ENCODE results near the gene FRMD4A. TPM values are rescaled to one million over a fixed set of nuclear protein-coding genes. Genes with fewer than 3 reads are reported as not detected.
A peak's percentile ranks its signal among the peaks of the same experiment; 100 is the strongest.

FRMD4A gene
- total RNA-seq, 6 donors from 2014 or later = 22.3 to 114 (median 52.3) TPM

DNA sequence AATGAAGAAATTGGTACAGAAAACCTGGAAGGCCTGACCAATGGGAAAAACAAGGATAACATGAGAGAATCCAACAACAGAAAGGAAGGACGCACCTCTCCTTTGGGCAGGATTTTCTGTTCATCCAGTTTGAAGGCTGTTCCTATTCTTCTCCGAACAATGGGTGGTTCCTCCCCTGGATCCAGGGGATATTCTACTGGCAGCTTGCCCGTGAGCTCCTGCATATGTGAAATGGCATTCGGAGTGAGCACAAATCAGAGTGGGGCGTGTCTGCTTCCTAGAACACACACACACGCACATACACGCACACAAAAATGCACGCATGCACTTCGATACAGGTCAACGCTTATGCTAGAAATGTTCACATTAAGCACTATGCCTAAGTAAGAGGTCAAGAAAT is 660.4 kb downstream of the FRMD4A start:
- no peak overlapping the region for H3K27ac ChIP-seq

DNA sequence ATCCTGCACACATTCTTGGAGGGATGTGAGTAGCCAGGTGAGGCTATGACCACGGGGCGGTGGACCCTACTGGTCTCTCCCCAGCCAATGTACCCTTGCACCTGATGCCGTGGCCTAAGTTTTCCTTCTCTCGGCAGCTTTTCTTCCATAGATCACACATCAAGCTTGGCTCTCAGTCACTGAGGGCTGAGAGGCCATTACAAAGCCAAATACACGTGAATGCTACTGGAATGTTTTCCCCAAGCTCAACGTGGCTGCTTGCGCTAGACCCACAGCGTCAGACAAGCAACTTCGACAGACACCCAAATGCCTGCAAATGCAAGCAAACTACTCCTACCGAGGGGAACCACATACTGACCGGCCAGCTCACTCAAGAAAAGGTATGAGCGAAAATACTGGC is 660.8 kb downstream of the FRMD4A start:
- 85 to 88% methylated on average over 12 of the region's 12 CpGs for WGBS, 2 donors
- H3K4me1 ChIP-seq = peaks cover 0 to 7% (median 3%) of the 10 kb centered on the region in 4 donors
- no peaks in the 10 kb centered on the region for H3K27me3 ChIP-seq
- no peak for ATAC-seq (ENCODE audit: low FRiP score in 2 of 2)
- no peak overlapping the region for H3K4me3 ChIP-seq
- no peak for DNase-seq
- TF ChIP-seq POLR2AphosphoS5 (IDR thresholded peaks at IDR 0.05) (no peak), EP300 (IDR thresholded peaks at IDR 0.05) (no peak), POLR2A (IDR thresholded peaks at IDR 0.05) (no peak), CTCF (IDR thresholded peaks at IDR 0.05) (no peak)
- no peaks in the 10 kb centered on the region for H3K9me3 ChIP-seq
- H3K27ac ChIP-seq = peak overlapping the region in 2 of 4 donors; percentile 2 to 47
- peaks cover 0 to 56% (median 31%) of the 10 kb centered on the region in 4 donors for H3K36me3 ChIP-seq

More for the DNA sequence above, 660.4 kb downstream of the FRMD4A start:
- H3K4me3 ChIP-seq = no peak overlapping the region
- peaks cover 0 to 7% (median 3%) of the 10 kb centered on the region in 4 donors for H3K4me1 ChIP-seq
- peaks cover 0 to 53% (median 29%) of the 10 kb centered on the region in 4 donors for H3K36me3 ChIP-seq
- ATAC-seq (ENCODE audit: low FRiP score in 2 of 2) = no peak
- no peaks in the 10 kb centered on the region for H3K9me3 ChIP-seq
- no peak for DNase-seq
- WGBS, 2 donors = 70 to 81% methylated on average over 10 of the region's 10 CpGs
- H3K27me3 ChIP-seq = no peaks in the 10 kb centered on the region
- TF ChIP-seq POLR2A (IDR thresholded peaks at IDR 0.05) (no peak), POLR2AphosphoS5 (IDR thresholded peaks at IDR 0.05) (peak in 1 of 2 donors; percentile 10), CTCF (IDR thresholded peaks at IDR 0.05) (no peak), EP300 (IDR thresholded peaks at IDR 0.05) (peak in 1 of 4 donors; percentile 69)

GRCh38 chr10:13669182-13669855 is 661.4 kb downstream of the FRMD4A start:
- ATAC-seq (ENCODE audit: low FRiP score in 2 of 2) (no peak), DNase-seq (no peak)
- H3K4me1 ChIP-seq = peaks cover 0 to 7% (median 3%) of the 10 kb centered on the region in 4 donors
- peaks cover 0 to 53% (median 33%) of the 10 kb centered on the region in 4 donors for H3K36me3 ChIP-seq
- TF ChIP-seq POLR2A (IDR thresholded peaks at IDR 0.05) = no peak
- no peak for TF ChIP-seq POLR2AphosphoS5 (IDR thresholded peaks at IDR 0.05)
- no peak for TF ChIP-seq CTCF (IDR thresholded peaks at IDR 0.05)
- no peak for TF ChIP-seq EP300 (IDR thresholded peaks at IDR 0.05)
- H3K4me3 ChIP-seq = no peak overlapping the region
- no peaks in the 10 kb centered on the region for H3K9me3 ChIP-seq
- no peaks in the 10 kb centered on the region for H3K27me3 ChIP-seq
- WGBS, 2 donors = 73 to 89% methylated on average over 5 to 8 of the region's 8 CpGs
- H3K27ac ChIP-seq = peak overlapping the region in 2 of 4 donors; percentile 2 to 47

GRCh38 chr10:13668126-13668525 is 662.6 kb downstream of the FRMD4A start:
- no peak for ATAC-seq (ENCODE audit: low FRiP score in 2 of 2)
- H3K36me3 ChIP-seq = peaks cover 2 to 51% (median 35%) of the 10 kb centered on the region in 4 donors
- WGBS, 2 donors = 89 to 90% methylated on average over 4 of the region's 4 CpGs
- peak overlapping the region in 1 of 4 donors; percentile 44 for H3K27ac ChIP-seq
- no peaks in the 10 kb centered on the region for H3K27me3 ChIP-seq
- peaks cover 0 to 7% (median 3%) of the 10 kb centered on the region in 4 donors for H3K4me1 ChIP-seq
- H3K9me3 ChIP-seq = no peaks in the 10 kb centered on the region
- H3K4me3 ChIP-seq = no peak overlapping the region
- no peak for DNase-seq
- TF ChIP-seq POLR2AphosphoS5 (IDR thresholded peaks at IDR 0.05) (no peak), POLR2A (IDR thresholded peaks at IDR 0.05) (no peak)

- 96 to 98% methylated on average over 20 of the region's 20 CpGs for WGBS, 2 donors
- Histone ChIP-seq H3K27me3 (no peaks in the 10 kb centered on the region), H3K27ac (no peak overlapping the region), H3K4me3 (no peak overlapping the region), H3K4me1 (peaks cover 0 to 7% (median 3%) of the 10 kb centered on the region in 4 donors), H3K36me3 (peaks cover 2 to 39% (median 34%) of the 10 kb centered on the region in 4 donors), H3K9me3 (no peaks in the 10 kb centered on the region)
- TF ChIP-seq EP300 (IDR thresholded peaks at IDR 0.05) = no peak
- TF ChIP-seq POLR2AphosphoS5 (IDR thresholded peaks at IDR 0.05) = no peak
- no peak for TF ChIP-seq CTCF (IDR thresholded peaks at IDR 0.05)
- no peak for TF ChIP-seq POLR2A (IDR thresholded peaks at IDR 0.05)
- ATAC-seq (ENCODE audit: low FRiP score in 2 of 2) = peak in 1 of 2 donors; percentile 7
- DNase-seq = peak in 1 of 2 donors; percentile 72
Observed at GRCh38 chr10:13665516-13666262, 665.0 kb downstream of the FRMD4A start.

All from upper lobe of left lung (tissue), 6 donors.